Measurements from ENCODE around the gene KCNG4. TPM values are rescaled to one million over a fixed set of nuclear protein-coding genes. Genes with fewer than 3 reads are reported as not detected.

KCNG4 gene
- total and polyA plus RNA-seq, 12 donors = not detected

GRCh38 chr16:84271037-84271436 is 31.2 kb upstream of the KCNG4 start:
- DNase-seq = no peak
- Histone ChIP-seq H3K27ac (no peak overlapping the region), H3K4me3 (no peak overlapping the region), H3K9me3 (no peaks in the 10 kb centered on the region), H3K4me1 (no peaks in the 10 kb centered on the region), H3K36me3 (no peaks in the 10 kb centered on the region), H3K27me3 (peaks cover 0 to 40% (median 4%) of the 10 kb centered on the region in 7 donors)
- TF ChIP-seq, protein P1, sequence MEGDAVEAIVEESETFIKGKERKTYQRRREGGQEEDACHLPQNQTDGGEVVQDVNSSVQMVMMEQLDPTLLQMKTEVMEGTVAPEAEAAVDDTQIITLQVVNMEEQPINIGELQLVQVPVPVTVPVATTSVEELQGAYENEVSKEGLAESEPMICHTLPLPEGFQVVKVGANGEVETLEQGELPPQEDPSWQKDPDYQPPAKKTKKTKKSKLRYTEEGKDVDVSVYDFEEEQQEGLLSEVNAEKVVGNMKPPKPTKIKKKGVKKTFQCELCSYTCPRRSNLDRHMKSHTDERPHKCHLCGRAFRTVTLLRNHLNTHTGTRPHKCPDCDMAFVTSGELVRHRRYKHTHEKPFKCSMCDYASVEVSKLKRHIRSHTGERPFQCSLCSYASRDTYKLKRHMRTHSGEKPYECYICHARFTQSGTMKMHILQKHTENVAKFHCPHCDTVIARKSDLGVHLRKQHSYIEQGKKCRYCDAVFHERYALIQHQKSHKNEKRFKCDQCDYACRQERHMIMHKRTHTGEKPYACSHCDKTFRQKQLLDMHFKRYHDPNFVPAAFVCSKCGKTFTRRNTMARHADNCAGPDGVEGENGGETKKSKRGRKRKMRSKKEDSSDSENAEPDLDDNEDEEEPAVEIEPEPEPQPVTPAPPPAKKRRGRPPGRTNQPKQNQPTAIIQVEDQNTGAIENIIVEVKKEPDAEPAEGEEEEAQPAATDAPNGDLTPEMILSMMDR (IDR thresholded peaks at IDR 0.05) = no peak
- WGBS, 2 donors = 71 to 78% methylated on average over 1 of the region's 1 CpG
- no peak for ATAC-seq
- intact Hi-C loops (cut with DNase I) = no loop called here

GRCh38 chr16:84270531-84270930 is 30.7 kb upstream of the KCNG4 start:
- Histone ChIP-seq H3K27ac (no peak overlapping the region), H3K4me3 (no peak overlapping the region), H3K27me3 (peaks cover 0 to 40% (median 4%) of the 10 kb centered on the region in 7 donors), H3K4me1 (no peaks in the 10 kb centered on the region), H3K9me3 (no peaks in the 10 kb centered on the region), H3K36me3 (no peaks in the 10 kb centered on the region)
- ATAC-seq = no peak
- DNase-seq = no peak
- WGBS, 2 donors = 71 to 83% methylated on average over 10 of the region's 10 CpGs
- TF ChIP-seq, protein P1 (IDR thresholded peaks at IDR 0.05) = no peak
- intact Hi-C loops (cut with DNase I) = no loop called here

- intact Hi-C loops (cut with DNase I) = no loop called here
- Histone ChIP-seq H3K4me3 (no peak overlapping the region), H3K9me3 (no peaks in the 10 kb centered on the region), H3K27ac (no peak overlapping the region), H3K36me3 (no peaks in the 10 kb centered on the region), H3K4me1 (no peaks in the 10 kb centered on the region), H3K27me3 (peaks cover 0 to 36% (median 4%) of the 10 kb centered on the region in 7 donors)
- WGBS, 2 donors = 83 to 86% methylated on average over 9 of the region's 9 CpGs
- TF ChIP-seq, protein P1 (IDR thresholded peaks at IDR 0.05) = no peak
- DNase-seq (no peak), ATAC-seq (no peak)
These were observed 30.3 kb upstream of the KCNG4 start for GRCh38 chr16:84270071-84270470.

GRCh38 chr16:84268291-84269040 is 28.7 kb upstream of the KCNG4 start:
- intact Hi-C loops (cut with DNase I) = no loop called here
- 50 to 51% methylated on average over 18 of the region's 18 CpGs for WGBS, 2 donors
- no peak for ATAC-seq
- H3K9me3 ChIP-seq = no peaks in the 10 kb centered on the region
- TF ChIP-seq, protein P1 (IDR thresholded peaks at IDR 0.05) = no peak
- no peak overlapping the region for H3K27ac ChIP-seq
- H3K4me1 ChIP-seq = no peaks in the 10 kb centered on the region
- no peak overlapping the region for H3K4me3 ChIP-seq
- H3K36me3 ChIP-seq = no peaks in the 10 kb centered on the region
- peaks cover 0 to 28% (median 4%) of the 10 kb centered on the region in 7 donors for H3K27me3 ChIP-seq
- DNase-seq = no peak
